ENCODE results near the gene CALR. TPM values are rescaled to one million over a fixed set of nuclear protein-coding genes. Genes with fewer than 3 reads are reported as not detected.
A peak's percentile ranks its signal among the peaks of the same experiment; 100 is the strongest.

CALR gene
- total and polyA plus RNA-seq, 9 of the 15 experiments (the other 6 are each of a cell fraction or from before 2014, with no cell fraction given) = 126 to 811 (median 642) TPM

DNA sequence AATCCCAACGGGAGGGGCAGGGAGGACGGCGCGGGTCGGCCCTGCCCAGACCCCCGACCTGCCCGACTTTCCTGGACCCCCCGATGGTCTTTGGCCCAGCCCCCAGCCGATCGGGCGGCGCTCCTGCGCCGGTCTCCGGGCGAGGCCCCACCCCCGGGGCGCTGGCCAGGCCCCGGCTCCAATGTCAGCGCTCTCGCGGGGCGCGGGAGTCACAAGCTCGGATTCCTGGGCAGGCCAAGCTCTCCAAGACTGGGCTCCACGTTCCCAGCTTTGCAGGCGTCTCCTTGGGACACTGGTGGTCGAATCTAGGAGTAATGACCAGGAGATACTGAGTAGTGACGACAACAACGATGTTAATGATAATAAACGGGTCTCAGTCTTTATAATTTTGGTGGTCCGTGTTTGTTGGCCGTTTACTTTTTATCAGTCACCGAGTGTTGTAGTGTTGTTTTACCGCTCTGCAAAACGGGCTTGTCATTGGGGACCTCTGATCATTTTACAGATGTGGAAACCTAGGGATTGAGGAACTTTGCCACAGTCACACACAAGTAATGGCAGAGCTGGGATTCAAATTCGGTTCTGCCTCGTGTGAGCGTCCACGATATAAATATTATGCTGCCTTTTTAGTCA is 7.8 kb downstream of the CALR start:
- intact Hi-C loops (cut with micrococcal nuclease) = no loop called here
- no peaks in the 10 kb centered on the region for H3K9me3 ChIP-seq (replicated peaks; ENCODE audit: control insufficient read depth, insufficient read depth, low read depth, low read length)
- CTCF ChIA-PET (ENCODE audit: low intra/inter-chr PET ratio) = no interaction called here
- H3K79me2 ChIP-seq (ENCODE audit: control insufficient read depth, insufficient read depth, low read length) = peaks cover 54% of the 10 kb centered on the region
- H3K4me2 ChIP-seq (ENCODE audit: insufficient read depth, low read length) = peak overlapping the region; percentile 95
- ATAC-seq = peak; percentile 89
- peak; percentile 90 for FAIRE-seq
- peak overlapping the region; percentile 66 for H3K4me3 ChIP-seq
- in situ Hi-C loops (cut with MboI) = no loop called here
- H3K9me1 ChIP-seq (ENCODE audit: control insufficient read depth, insufficient read depth, low read length) = peaks cover 10% of the 10 kb centered on the region
- H3K27ac ChIP-seq (ENCODE audit: extremely low read depth, low read depth, low read length) = peak overlapping the region; percentile 88
- 0% methylated on average over 32 of the region's 40 CpGs for WGBS (ENCODE audit: insufficient coverage, low coverage, missing lambda C conversion rate)
- H3K27me3 ChIP-seq (ENCODE audit: control insufficient read depth in 2 of 2, insufficient read depth in 2 of 2, low read length in 2 of 2) = no peaks in the 10 kb centered on the region
- DNase-seq (ENCODE audit: extremely low read depth in 1 of 4, low spot score in 3 of 4) = peak; percentile 78 to 91 (median 86)
- H2AFZ ChIP-seq (ENCODE audit: low read depth, low read length) = no peak overlapping the region
- POLR2A ChIA-PET = interaction anchor here (0.6 to 1.5 kb wide), 13 partner anchors 8 to 424 kb away, joined by 3 to 11 read pairs (median 4); partner anchors contain the start of genes CALR, FARSA, GADD45GIP1 and KLF1
- BruUV-seq (replicated peaks) = no TSS peak
- peaks cover 11 to 30% of the 10 kb centered on the region in 2 experiments; a peak in 4 of 5 replicates for H3K4me1 ChIP-seq (replicated peaks in 1 of 2; ENCODE audit: control insufficient read depth in 2 of 2, insufficient read depth in 2 of 2, low read length in 2 of 2)
- peaks cover 78% of the 10 kb centered on the region for H3K36me3 ChIP-seq (ENCODE audit: control insufficient read depth, insufficient read depth, low read length)
- H3K9ac ChIP-seq (ENCODE audit: insufficient read depth in 1 of 2, low read depth in 2 of 2, low read length in 2 of 2) = peak overlapping the region; percentile 91 to 96
- H4K20me1 ChIP-seq (replicated peaks; ENCODE audit: control insufficient read depth, insufficient read depth, low read length) = peaks cover 7% of the 10 kb centered on the region
- TF ChIP-seq ZNF354B (CRISPR knock-in tag; IDR thresholded peaks at IDR 0.05) = no peak
- 0 out of 2 replicates have a peak, but pooled peaks have one; percentile 48 for TF ChIP-seq OTX1 (CRISPR knock-in tag; IDR thresholded peaks at IDR 0.05)
- TF ChIP-seq ERF (CRISPR knock-in tag; IDR thresholded peaks at IDR 0.05) = no peak
- no peak for TF ChIP-seq KHSRP (IDR thresholded peaks at IDR 0.05)
- TF ChIP-seq, protein P1, sequence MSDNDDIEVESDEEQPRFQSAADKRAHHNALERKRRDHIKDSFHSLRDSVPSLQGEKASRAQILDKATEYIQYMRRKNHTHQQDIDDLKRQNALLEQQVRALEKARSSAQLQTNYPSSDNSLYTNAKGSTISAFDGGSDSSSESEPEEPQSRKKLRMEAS (CRISPR knock-in tag; IDR thresholded peaks at IDR 0.05) = no peak
- 0 out of 4 replicates have a peak, but pooled peaks of 1 of the 2 experiments have one; percentile 24 for TF ChIP-seq FOXA3 (CRISPR knock-in tag; conservative IDR thresholded peaks at IDR 0.05 in 1 of 2, IDR thresholded peaks at IDR 0.05 in 1 of 2)
- TF ChIP-seq, protein P2, sequence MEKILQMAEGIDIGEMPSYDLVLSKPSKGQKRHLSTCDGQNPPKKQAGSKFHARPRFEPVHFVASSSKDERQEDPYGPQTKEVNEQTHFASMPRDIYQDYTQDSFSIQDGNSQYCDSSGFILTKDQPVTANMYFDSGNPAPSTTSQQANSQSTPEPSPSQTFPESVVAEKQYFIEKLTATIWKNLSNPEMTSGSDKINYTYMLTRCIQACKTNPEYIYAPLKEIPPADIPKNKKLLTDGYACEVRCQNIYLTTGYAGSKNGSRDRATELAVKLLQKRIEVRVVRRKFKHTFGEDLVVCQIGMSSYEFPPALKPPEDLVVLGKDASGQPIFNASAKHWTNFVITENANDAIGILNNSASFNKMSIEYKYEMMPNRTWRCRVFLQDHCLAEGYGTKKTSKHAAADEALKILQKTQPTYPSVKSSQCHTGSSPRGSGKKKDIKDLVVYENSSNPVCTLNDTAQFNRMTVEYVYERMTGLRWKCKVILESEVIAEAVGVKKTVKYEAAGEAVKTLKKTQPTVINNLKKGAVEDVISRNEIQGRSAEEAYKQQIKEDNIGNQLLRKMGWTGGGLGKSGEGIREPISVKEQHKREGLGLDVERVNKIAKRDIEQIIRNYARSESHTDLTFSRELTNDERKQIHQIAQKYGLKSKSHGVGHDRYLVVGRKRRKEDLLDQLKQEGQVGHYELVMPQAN (IDR thresholded peaks at IDR 0.05; ENCODE audit: borderline replicate concordance) = peak; percentile 12; the same call in 1 of the 2 replicates
- TF ChIP-seq DPF2 (IDR thresholded peaks at IDR 0.05) = 0 out of 2 replicates have a peak, but pooled peaks have one; percentile 28
- peak; percentile 14; the same call in 1 of the 2 replicates for TF ChIP-seq MTA1 (IDR thresholded peaks at IDR 0.05; ENCODE audit: borderline replicate concordance)
- TF ChIP-seq, protein P3, sequence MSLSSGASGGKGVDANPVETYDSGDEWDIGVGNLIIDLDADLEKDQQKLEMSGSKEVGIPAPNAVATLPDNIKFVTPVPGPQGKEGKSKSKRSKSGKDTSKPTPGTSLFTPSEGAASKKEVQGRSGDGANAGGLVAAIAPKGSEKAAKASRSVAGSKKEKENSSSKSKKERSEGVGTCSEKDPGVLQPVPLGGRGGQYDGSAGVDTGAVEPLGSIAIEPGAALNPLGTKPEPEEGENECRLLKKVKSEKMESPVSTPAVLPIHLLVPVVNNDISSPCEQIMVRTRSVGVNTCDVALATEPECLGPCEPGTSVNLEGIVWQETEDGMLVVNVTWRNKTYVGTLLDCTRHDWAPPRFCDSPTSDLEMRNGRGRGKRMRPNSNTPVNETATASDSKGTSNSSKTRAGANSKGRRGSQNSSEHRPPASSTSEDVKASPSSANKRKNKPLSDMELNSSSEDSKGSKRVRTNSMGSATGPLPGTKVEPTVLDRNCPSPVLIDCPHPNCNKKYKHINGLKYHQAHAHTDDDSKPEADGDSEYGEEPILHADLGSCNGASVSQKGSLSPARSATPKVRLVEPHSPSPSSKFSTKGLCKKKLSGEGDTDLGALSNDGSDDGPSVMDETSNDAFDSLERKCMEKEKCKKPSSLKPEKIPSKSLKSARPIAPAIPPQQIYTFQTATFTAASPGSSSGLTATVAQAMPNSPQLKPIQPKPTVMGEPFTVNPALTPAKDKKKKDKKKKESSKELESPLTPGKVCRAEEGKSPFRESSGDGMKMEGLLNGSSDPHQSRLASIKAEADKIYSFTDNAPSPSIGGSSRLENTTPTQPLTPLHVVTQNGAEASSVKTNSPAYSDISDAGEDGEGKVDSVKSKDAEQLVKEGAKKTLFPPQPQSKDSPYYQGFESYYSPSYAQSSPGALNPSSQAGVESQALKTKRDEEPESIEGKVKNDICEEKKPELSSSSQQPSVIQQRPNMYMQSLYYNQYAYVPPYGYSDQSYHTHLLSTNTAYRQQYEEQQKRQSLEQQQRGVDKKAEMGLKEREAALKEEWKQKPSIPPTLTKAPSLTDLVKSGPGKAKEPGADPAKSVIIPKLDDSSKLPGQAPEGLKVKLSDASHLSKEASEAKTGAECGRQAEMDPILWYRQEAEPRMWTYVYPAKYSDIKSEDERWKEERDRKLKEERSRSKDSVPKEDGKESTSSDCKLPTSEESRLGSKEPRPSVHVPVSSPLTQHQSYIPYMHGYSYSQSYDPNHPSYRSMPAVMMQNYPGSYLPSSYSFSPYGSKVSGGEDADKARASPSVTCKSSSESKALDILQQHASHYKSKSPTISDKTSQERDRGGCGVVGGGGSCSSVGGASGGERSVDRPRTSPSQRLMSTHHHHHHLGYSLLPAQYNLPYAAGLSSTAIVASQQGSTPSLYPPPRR (CRISPR knock-in tag; IDR thresholded peaks at IDR 0.05; ENCODE audit: borderline replicate concordance) = peak; percentile 74; the same call in 1 of the 2 replicates
- no peak for TF ChIP-seq PTBP1 (IDR thresholded peaks at IDR 0.05; ENCODE audit: low read depth, low read length)
- 0 out of 2 replicates have a peak, but pooled peaks have one; percentile 9 for TF ChIP-seq CBX1 (IDR thresholded peaks at IDR 0.05; ENCODE audit: low read depth)
- no peak for TF ChIP-seq SIX5 (IDR thresholded peaks at IDR 0.05; ENCODE audit: borderline replicate concordance in 1 of 2, insufficient read depth in 1 of 2, low read depth in 1 of 2, low read length in 2 of 2)
- 0 out of 2 replicates have a peak, but pooled peaks have one; percentile 74 for TF ChIP-seq NR2F6 (CRISPR knock-in tag; IDR thresholded peaks at IDR 0.05)
- no peak for TF ChIP-seq SAFB2 (IDR thresholded peaks at IDR 0.05; ENCODE audit: borderline replicate concordance, low read depth, low read length, severe bottlenecking)
